Endothelial cell (in vitro differentiated cells): Measurements from ENCODE around the gene PTPN11. TPM values are rescaled to one million over a fixed set of nuclear protein-coding genes. Genes with fewer than 3 reads are reported as not detected.
"Not testable (repeated sequence)": the region's sequence is repeated elsewhere in the genome, so short reads cannot be mapped to it uniquely, and the experiment has no call there.

Source experiments
- DNase-seq: peaks from one replicate; pipeline ENCODE4 v3.0.0; 2021; ENCODE audit warnings: low spot score
- H3K27ac Mint-ChIP-seq: one replicate; pipeline ENCODE4 v1.8.0; 2021; ENCODE audit warnings: mixed read lengths, inconsistent platforms; ENCODE audit not compliant: unreplicated experiment
- H3K27me3 Mint-ChIP-seq: one replicate; pipeline ENCODE4 v1.8.0; 2021; ENCODE audit warnings: mild to moderate bottlenecking, moderate library complexity, mixed read lengths, inconsistent platforms; ENCODE audit not compliant: unreplicated experiment
- H3K36me3 Mint-ChIP-seq: one replicate; pipeline ENCODE4 v1.8.0; 2021; ENCODE audit warnings: mild to moderate bottlenecking, low read depth, mixed read lengths, inconsistent platforms; ENCODE audit not compliant: unreplicated experiment
- H3K4me1 Mint-ChIP-seq: one replicate; pipeline ENCODE4 v1.8.0; 2021; ENCODE audit warnings: mild to moderate bottlenecking, mixed read lengths, inconsistent platforms; ENCODE audit not compliant: unreplicated experiment
- H3K4me3 Mint-ChIP-seq: one replicate; pipeline ENCODE4 v1.8.0; 2021; ENCODE audit warnings: mild to moderate bottlenecking, mixed read lengths, inconsistent platforms; ENCODE audit not compliant: unreplicated experiment
- H3K9me3 Mint-ChIP-seq: one replicate; pipeline ENCODE4 v1.8.0; 2021; ENCODE audit warnings: mixed read lengths, inconsistent platforms; ENCODE audit not compliant: unreplicated experiment
- total RNA-seq: library from RNA; stranded (reverse); fragmentation: NEBNext Ultra II Directional; extraction: Animal tissue kit (Norgen Biotek cat#: 25700); gene quantifications from one replicate; pipeline ENCODE4 v1.2.1, GENCODE V29; 2021; ENCODE audit not compliant: unreplicated experiment
- TF ChIP-seq, protein P1 (sequence below): fragments of 200-600 bp; sonication (generic); IDR thresholded peaks from one replicate; pipeline ENCODE4 v1.5.0; 2021; ENCODE audit warnings: antibody characterized with exemption; ENCODE audit not compliant: unreplicated experiment

Gene PTPN11
- total RNA-seq, 1 donor from 2014 or later, result 97.8 TPM

DNA sequence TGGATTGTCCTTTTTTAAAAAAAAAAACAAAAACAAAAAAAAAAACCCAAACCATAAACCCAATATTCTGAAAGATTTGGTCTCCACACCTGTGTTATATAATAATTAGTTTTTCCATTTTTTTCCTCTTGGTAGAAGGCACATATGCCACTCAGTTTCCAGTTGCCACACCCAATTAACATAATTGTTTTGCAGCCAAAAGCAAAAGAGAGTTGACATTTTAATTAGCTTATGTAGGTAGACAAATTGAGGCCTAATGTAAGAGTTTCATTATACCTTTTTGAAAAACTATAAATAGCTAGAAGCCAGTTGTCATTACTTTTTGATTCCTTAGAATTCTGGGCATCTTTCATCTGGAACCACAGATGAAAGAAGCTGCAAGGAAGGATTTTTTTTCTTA is 21.0 kb downstream of the PTPN11 start:
- Mint-ChIP-seq H3K36me3 (no peaks in the 10 kb centered on the region), H3K4me1 (no peaks in the 10 kb centered on the region), H3K27me3 (peaks cover 2% of the 10 kb centered on the region), H3K4me3 (no peak overlapping the region), H3K27ac (no peak overlapping the region), H3K9me3 (no peaks in the 10 kb centered on the region)
- TF ChIP-seq, protein P1, sequence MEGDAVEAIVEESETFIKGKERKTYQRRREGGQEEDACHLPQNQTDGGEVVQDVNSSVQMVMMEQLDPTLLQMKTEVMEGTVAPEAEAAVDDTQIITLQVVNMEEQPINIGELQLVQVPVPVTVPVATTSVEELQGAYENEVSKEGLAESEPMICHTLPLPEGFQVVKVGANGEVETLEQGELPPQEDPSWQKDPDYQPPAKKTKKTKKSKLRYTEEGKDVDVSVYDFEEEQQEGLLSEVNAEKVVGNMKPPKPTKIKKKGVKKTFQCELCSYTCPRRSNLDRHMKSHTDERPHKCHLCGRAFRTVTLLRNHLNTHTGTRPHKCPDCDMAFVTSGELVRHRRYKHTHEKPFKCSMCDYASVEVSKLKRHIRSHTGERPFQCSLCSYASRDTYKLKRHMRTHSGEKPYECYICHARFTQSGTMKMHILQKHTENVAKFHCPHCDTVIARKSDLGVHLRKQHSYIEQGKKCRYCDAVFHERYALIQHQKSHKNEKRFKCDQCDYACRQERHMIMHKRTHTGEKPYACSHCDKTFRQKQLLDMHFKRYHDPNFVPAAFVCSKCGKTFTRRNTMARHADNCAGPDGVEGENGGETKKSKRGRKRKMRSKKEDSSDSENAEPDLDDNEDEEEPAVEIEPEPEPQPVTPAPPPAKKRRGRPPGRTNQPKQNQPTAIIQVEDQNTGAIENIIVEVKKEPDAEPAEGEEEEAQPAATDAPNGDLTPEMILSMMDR, result no peak
- DNase-seq, result no peak

DNA sequence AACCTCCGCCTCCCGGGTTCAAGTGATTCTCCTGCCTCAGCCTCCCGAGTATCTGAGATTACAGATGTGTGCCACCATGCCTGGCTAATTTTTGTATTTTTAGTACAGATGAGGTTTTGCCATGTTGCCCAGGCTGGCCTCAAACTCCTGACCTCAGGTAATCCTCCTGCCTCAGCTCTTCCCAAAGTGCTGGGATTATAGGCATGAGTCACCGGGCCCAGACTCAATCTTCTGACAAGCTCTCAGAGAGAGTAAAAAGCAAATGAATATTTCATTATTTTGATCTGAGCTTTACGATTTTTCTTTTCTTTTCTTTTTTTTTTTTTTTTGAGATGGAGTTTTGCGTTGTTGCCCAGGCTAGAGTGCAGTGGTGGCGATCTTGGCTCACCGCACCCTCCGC is 21.9 kb downstream of the PTPN11 start:
- not testable (repeated sequence) for H3K27me3 Mint-ChIP-seq, H3K4me1 Mint-ChIP-seq, H3K36me3 Mint-ChIP-seq, DNase-seq, H3K4me3 Mint-ChIP-seq, H3K9me3 Mint-ChIP-seq, H3K27ac Mint-ChIP-seq

DNA sequence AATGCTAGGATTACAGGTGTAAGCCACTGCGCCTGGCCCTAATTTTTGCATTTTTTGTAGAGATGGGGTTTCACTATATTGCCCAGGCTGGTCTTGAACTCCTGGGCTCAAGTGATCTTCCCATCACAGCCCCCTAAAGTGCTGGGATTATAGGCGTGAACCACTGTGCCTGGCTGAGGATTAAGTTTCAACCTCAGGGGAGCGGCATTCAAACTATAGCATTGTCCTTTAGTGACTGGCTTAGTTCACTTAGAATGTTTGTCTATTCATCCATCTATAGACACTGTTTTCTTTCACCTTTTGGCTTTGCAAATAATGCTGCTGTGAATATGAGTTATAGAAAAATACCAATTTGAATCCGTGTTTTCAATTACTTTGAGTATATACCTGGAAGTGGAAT is 25.2 kb downstream of the PTPN11 start:
- no peak for DNase-seq
- no peaks in the 10 kb centered on the region for H3K9me3 Mint-ChIP-seq
- TF ChIP-seq, protein P1, result no peak
- H3K4me1 Mint-ChIP-seq, result peaks cover 5% of the 10 kb centered on the region
- H3K36me3 Mint-ChIP-seq, result no peaks in the 10 kb centered on the region
- H3K4me3 Mint-ChIP-seq, result no peak overlapping the region
- H3K27me3 Mint-ChIP-seq, result peaks cover 2% of the 10 kb centered on the region
- no peak overlapping the region for H3K27ac Mint-ChIP-seq

DNA sequence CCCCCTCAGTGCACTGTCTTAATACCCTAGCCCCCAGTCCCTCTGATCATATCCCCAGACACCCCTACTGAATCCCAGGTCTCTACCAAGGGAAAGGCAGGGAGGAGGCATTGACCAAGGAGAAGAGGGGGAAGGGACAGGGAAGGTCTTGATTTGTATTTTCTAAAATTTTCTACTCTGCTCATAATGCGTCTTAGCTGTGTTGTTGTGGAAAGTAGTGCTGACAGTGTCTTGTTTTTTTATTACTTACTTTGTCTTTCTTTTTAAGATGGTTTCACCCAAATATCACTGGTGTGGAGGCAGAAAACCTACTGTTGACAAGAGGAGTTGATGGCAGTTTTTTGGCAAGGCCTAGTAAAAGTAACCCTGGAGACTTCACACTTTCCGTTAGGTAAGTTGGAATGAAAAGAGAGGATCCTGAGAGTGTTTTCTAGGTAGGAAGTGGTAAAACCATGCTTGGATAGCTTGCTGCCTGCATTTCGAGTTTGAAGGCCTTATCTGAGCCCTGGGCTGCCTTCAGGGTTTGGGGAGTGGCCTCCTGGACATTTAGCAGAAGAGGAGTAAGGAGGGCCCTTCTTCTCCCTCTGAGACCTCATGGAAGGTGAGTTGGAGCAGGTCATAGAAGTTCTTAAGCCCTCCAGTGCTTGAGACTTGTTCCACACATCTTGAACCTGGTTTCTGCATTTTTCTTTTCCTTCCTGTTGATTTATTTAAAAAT is 27.4 kb downstream of the PTPN11 start:
- Mint-ChIP-seq H3K27me3 (no peaks in the 10 kb centered on the region), H3K9me3 (no peaks in the 10 kb centered on the region), H3K4me1 (peaks cover 5% of the 10 kb centered on the region), H3K27ac (no peak overlapping the region), H3K4me3 (no peak overlapping the region), H3K36me3 (peaks cover 9% of the 10 kb centered on the region)
- no peak for DNase-seq
- TF ChIP-seq, protein P1, result no peak

DNA sequence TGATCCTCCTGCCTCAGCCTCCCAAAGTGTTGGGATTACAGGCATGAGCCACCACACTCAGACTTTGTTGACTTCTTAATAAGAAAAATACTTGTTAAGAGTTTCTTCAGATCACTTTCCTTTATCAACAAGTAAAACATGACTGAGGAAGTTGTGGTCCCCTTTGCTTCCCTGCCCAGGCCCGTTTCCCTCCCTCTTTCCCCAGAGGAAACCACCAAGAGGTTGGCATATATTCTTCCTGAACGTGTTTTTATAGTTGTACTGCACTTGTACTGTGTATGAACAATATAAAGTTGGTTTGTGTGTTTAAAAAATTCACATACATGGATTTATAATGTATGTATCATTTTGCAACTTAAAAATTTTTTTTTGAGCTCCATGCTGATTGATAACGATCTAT is 28.4 kb downstream of the PTPN11 start:
- H3K4me3 Mint-ChIP-seq, result no peak overlapping the region
- peaks cover 2% of the 10 kb centered on the region for H3K27me3 Mint-ChIP-seq
- no peak overlapping the region for H3K27ac Mint-ChIP-seq
- peaks cover 5% of the 10 kb centered on the region for H3K4me1 Mint-ChIP-seq
- peaks cover 9% of the 10 kb centered on the region for H3K36me3 Mint-ChIP-seq
- H3K9me3 Mint-ChIP-seq, result no peaks in the 10 kb centered on the region
- TF ChIP-seq, protein P1, result no peak
- no peak for DNase-seq

DNA sequence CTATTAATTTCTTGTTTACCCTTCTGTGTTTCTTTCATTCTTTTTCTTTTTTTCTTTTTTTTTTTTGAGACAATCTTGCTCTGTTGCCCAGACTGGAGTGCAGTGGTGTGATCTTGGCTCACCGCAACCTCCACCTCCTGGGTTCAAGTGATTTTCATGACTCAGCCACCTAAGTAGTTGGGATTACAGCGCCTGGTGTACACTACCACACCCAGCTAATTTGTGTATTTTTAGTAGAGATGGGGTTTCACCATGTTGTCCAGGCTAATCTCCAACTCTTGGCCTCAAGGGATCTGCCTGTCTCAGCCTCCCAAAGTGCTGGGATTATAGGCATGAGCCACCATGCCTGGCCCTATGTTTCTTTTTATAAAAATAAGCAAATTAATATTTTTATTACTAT is 29.4 kb downstream of the PTPN11 start:
- H3K9me3 Mint-ChIP-seq, H3K27me3 Mint-ChIP-seq, H3K36me3 Mint-ChIP-seq: not testable (repeated sequence)

More for the DNA sequence above, 29.4 kb downstream of the PTPN11 start:
- not testable (repeated sequence) for DNase-seq, H3K27ac Mint-ChIP-seq, H3K4me1 Mint-ChIP-seq, H3K4me3 Mint-ChIP-seq
